Stimulated activated naive CD8-positive, alpha-beta T cell treated with anti-CD3 and anti-CD28 coated beads, Interleukin-15, amount 100 ng/mL, for 72 hours (primary cell): ENCODE data around the gene TENM4.
"Not testable (repeated sequence)": the region's sequence is repeated elsewhere in the genome, so short reads cannot be mapped to it uniquely, and the experiment has no call there.

Experiments
- ATAC-seq: fragments of 150-1000 bp; cut with Tn5 transposase; 2 replicates; pipeline ENCODE4 v1.10.0; 2021; ENCODE audit warnings: mild to moderate bottlenecking, moderate library complexity
- DNase-seq, 2 donors: peaks; one replicate each; pipeline ENCODE4 v3.0.0; 2021 to 2022
- H3K27ac Mint-ChIP-seq, 2 donors: one replicate each; pipeline ENCODE4 v1.8.0; 2022; ENCODE audit warnings: mild to moderate bottlenecking in 2 of 2, mixed read lengths in 2 of 2, moderate library complexity in 2 of 2
- H3K27me3 Mint-ChIP-seq: one replicate; pipeline ENCODE4 v1.8.0; 2022; ENCODE audit warnings: mixed read lengths
- H3K4me1 Mint-ChIP-seq: one replicate; pipeline ENCODE4 v1.8.0; 2022; ENCODE audit warnings: mild to moderate bottlenecking, mixed read lengths
- H3K4me3 Mint-ChIP-seq, 2 donors: one replicate each; pipeline ENCODE4 v1.8.0; 2022; ENCODE audit warnings: mild to moderate bottlenecking in 2 of 2, mixed read lengths in 2 of 2, moderate library complexity in 1 of 2
- H3K9me3 Mint-ChIP-seq, 2 donors: one replicate each; pipeline ENCODE4 v1.8.0; 2022; ENCODE audit warnings: mixed read lengths in 2 of 2

Gene TENM4

GRCh38 chr11:78889698-78890097 lies 551.1 kb downstream of the TENM4 start:
- Mint-ChIP-seq H3K4me1 (no peaks in the 10 kb centered on the region), H3K27me3 (peaks cover 7% of the 10 kb centered on the region), H3K4me3 (no peak overlapping the region), H3K9me3 (no peaks in the 10 kb centered on the region), H3K27ac (no peak overlapping the region)
- peak; percentile 18 for ATAC-seq
- no peak for DNase-seq

GRCh38 chr11:78886616-78887015 lies 554.2 kb downstream of the TENM4 start:
- H3K4me3 Mint-ChIP-seq: no peak overlapping the region
- H3K9me3 Mint-ChIP-seq: peaks cover 2% of the 10 kb centered on the region in 2 donors
- H3K27me3 Mint-ChIP-seq: peaks cover 7% of the 10 kb centered on the region
- no peak overlapping the region for H3K27ac Mint-ChIP-seq
- ATAC-seq (no peak), DNase-seq (no peak)
- no peaks in the 10 kb centered on the region for H3K4me1 Mint-ChIP-seq

DNA sequence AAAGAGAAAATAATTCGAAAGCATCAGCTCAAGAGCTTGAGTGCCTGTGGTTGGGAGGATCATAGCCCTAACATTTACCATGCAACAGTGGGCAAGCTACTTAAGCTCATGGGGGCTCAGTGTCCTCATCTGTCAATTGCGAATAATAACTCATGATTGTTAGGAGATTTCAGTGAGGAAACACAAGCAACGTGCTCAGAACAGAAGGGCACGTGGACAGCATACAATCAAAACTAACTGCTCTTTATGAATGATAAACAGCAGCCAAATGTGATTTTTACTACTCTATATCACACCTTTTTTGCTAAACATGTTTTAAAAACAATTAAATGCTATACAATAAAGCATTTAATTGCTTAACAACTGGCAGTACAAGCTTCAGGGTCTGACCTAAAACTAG lies 556.1 kb downstream of the TENM4 start:
- Mint-ChIP-seq H3K27ac (no peak overlapping the region), H3K4me3 (no peak overlapping the region), H3K27me3 (peaks cover 4% of the 10 kb centered on the region), H3K4me1 (no peaks in the 10 kb centered on the region), H3K9me3 (peaks cover 10% of the 10 kb centered on the region in 2 donors)
- DNase-seq (no peak), ATAC-seq (no peak)

DNA sequence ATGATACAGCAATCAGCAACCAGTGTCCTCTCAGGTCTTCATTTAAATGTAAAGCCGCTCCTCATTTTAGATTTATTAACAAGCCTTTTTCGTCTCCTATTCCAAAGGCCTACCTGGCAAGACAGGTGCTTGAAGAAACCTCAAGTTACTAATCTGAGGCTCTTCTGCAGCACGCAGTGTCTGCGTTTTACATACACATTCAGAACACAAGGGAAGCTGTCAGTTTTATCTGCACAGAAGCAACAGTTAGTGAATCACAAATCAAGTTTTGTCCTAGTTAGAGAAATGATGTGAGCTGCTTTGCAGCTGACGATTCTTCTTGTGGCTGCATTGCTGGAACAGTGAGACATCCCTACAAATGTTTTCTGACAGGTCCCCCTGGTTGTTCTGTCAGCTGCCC lies 557.3 kb downstream of the TENM4 start:
- Mint-ChIP-seq H3K4me1 (no peaks in the 10 kb centered on the region), H3K9me3 (peaks cover 10 to 17% of the 10 kb centered on the region in 2 donors)
- no peak for ATAC-seq

DNA sequence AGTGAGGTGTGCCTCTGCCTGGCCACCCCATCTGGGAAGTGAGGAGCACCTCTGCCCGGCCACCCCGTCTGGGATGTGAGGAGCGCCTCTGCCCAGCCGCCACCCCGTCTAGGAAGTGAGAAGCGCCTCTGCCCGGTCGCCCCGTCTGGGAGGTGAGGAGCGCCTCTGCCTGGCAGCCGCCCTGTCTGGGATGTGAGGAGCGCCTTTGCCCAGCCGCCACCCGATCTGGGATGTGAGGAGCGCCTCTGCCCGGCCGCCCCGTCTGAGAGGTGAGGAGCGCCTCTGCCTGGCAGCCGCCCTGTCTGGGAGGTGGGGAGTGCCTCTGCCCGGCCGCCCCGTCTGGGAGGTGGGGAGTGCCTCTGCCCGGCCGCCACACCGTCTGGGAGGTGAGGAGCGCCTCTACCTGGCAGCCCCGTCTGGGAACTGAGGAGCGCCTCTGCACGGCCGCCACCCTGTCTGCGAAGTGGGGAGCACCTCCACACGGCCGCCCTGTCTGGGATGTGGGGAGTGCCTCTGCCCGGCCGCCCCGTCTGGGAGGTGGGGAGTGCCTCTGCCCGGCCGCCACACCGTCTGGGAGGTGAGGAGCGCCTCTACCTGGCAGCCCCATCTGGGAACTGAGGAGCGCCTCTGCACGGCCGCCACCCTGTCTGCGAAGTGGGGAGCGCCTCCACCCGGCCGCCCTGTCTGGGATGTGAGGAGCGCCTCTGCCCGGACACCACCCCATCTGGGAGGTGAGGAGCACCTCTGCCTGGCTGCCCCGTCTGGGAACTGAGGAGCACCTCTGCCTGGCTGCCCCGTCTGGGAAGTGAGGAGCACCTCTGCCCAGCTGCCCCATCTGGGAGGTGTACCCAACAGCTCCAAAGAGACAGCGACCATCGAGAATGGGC lies 561.5 kb downstream of the TENM4 start:
- ATAC-seq: peak; percentile 42
- DNase-seq, H3K4me1 Mint-ChIP-seq, H3K27me3 Mint-ChIP-seq, H3K27ac Mint-ChIP-seq, H3K4me3 Mint-ChIP-seq: not testable (repeated sequence)
- H3K9me3 Mint-ChIP-seq: peaks cover 14 to 27% of the 10 kb centered on the region in 2 donors

More for the DNA sequence above, 557.3 kb downstream of the TENM4 start:
- Mint-ChIP-seq H3K27ac (no peak overlapping the region), H3K27me3 (no peaks in the 10 kb centered on the region), H3K4me3 (no peak overlapping the region)
- DNase-seq: no peak

GRCh38 chr11:78878631-78879030 lies 562.2 kb downstream of the TENM4 start:
- H3K27me3 Mint-ChIP-seq: no peaks in the 10 kb centered on the region
- no peak overlapping the region for H3K4me3 Mint-ChIP-seq
- peaks cover 14 to 27% of the 10 kb centered on the region in 2 donors for H3K9me3 Mint-ChIP-seq
- H3K27ac Mint-ChIP-seq: no peak overlapping the region
- no peak for ATAC-seq
- DNase-seq: no peak
- H3K4me1 Mint-ChIP-seq: no peaks in the 10 kb centered on the region

DNA sequence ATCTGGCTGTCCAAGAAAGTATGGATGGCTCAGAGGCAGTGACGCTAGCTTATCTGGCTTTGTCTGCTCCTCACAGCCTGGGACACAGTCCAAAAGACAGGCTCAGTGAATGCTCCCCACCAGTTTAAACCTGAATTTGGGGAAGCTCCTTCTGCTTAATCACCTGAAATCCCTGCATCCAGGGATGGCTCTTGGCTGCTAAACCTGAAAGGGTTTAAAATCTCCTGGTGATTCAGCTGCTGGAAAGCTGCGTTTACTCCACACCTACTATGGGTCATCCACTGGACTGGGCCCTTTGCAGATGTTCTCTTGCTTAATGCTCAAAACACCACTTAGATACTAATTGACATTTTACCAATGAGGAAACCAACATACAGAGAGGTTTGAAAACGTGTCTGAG lies 564.2 kb downstream of the TENM4 start:
- ATAC-seq (no peak), DNase-seq (no peak)
- Mint-ChIP-seq H3K4me1 (no peaks in the 10 kb centered on the region), H3K27me3 (no peaks in the 10 kb centered on the region), H3K4me3 (no peak overlapping the region), H3K27ac (no peak overlapping the region), H3K9me3 (peaks cover 13 to 25% of the 10 kb centered on the region in 2 donors)

GRCh38 chr11:78870655-78871054 lies 570.2 kb downstream of the TENM4 start:
- Mint-ChIP-seq H3K9me3 (no peaks in the 10 kb centered on the region), H3K4me3 (no peak overlapping the region), H3K27me3 (peaks cover 19% of the 10 kb centered on the region), H3K27ac (peak overlapping the region in 1 of 2 donors; percentile 15), H3K4me1 (no peaks in the 10 kb centered on the region)
- ATAC-seq (no peak), DNase-seq (no peak)

GRCh38 chr11:78869293-78869692 lies 571.5 kb downstream of the TENM4 start:
- ATAC-seq: no peak
- DNase-seq: no peak
- Mint-ChIP-seq H3K27ac (no peak overlapping the region), H3K27me3 (peaks cover 19% of the 10 kb centered on the region), H3K9me3 (no peaks in the 10 kb centered on the region), H3K4me3 (no peak overlapping the region), H3K4me1 (no peaks in the 10 kb centered on the region)

DNA sequence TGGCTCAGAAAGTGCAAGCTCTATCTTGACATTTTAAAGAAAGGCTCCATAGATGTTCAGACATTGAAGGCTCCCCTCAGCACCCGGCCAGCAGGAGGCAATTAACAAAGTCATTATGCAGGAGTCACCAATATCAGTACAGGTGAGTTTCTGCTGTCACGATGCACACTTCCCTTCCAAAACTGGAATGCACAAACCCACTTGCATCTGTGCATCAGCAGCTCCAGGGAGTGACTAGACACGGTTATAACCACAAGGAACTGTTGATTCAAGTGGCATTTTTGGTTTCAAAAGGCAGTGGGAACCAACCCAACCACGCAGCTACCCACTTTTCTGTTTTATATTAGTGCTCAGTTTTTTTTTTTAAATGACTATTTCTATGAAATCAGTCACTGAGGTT lies 572.3 kb downstream of the TENM4 start:
- no peaks in the 10 kb centered on the region for H3K9me3 Mint-ChIP-seq
- H3K4me3 Mint-ChIP-seq: no peak overlapping the region
- ATAC-seq: no peak
- no peak overlapping the region for H3K27ac Mint-ChIP-seq
- H3K4me1 Mint-ChIP-seq: no peaks in the 10 kb centered on the region
- peaks cover 19% of the 10 kb centered on the region for H3K27me3 Mint-ChIP-seq
- DNase-seq: no peak

DNA sequence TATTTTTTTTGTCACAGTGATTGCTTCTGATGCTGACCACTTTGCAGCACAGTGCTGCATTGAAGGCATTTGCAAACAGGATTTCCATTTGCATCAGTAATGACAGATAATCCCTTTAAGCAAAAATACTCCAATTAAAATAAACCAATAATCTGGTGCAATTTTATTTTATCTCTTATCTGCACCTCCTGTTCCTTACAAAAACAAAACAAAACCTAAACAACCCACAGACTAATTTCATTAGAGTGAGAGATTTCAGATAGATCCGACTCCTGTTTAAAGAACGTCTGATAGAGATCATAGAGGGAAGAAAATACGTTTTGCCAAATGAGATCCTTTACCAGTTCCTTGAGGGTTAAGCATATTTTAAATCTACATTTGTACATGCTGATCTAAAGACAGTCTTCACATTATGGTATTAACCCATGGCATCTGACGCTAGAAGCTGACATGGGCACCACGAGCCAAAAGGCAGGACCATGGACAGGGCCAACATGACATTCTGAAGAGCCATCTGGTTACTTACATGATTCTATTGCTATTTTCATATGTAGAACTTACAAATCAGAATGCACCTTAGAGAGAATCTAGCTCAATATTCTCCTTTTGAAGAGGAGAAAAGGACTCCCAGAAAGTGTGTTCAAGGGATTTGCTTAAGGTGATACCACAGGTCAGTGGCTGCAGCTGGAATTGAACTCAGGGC lies 580.0 kb downstream of the TENM4 start:
- H3K4me3 Mint-ChIP-seq: no peak overlapping the region
- H3K27me3 Mint-ChIP-seq: peaks cover 15% of the 10 kb centered on the region
- no peaks in the 10 kb centered on the region for H3K9me3 Mint-ChIP-seq
- H3K27ac Mint-ChIP-seq: no peak overlapping the region
- DNase-seq (no peak), ATAC-seq (no peak)
- no peaks in the 10 kb centered on the region for H3K4me1 Mint-ChIP-seq

- H3K4me3 Mint-ChIP-seq: no peak overlapping the region
- H3K4me1 Mint-ChIP-seq: no peaks in the 10 kb centered on the region
- ATAC-seq (no peak), DNase-seq (no peak)
- no peak overlapping the region for H3K27ac Mint-ChIP-seq
- peaks cover 23% of the 10 kb centered on the region for H3K27me3 Mint-ChIP-seq
- no peaks in the 10 kb centered on the region for H3K9me3 Mint-ChIP-seq
Observed at GRCh38 chr11:78857688-78858087, 583.1 kb downstream of the TENM4 start.

- Mint-ChIP-seq H3K27ac (no peak overlapping the region), H3K4me1 (no peaks in the 10 kb centered on the region), H3K27me3 (peaks cover 23% of the 10 kb centered on the region), H3K4me3 (no peak overlapping the region), H3K9me3 (no peaks in the 10 kb centered on the region)
- DNase-seq (no peak), ATAC-seq (no peak)
Observed at GRCh38 chr11:78856211-78856610, 584.6 kb downstream of the TENM4 start.

DNA sequence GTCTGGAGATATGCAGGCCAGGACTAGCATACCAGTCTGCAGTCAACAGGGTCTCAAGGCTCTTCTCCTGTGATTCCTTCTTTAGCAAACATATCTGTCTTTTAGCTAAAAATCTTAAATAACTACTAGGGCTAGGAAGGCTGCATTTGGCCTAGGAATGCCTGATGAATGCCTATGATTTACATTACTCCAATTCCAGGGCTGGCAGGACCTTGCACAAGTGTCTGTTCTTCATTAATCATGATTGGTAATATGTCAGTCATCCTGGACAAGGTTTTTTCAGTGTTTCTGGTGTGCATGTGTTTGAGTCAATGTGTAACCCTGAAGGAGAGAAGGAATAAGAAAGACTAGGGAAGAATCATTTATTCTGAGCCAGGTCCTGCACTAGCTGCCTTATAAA lies 585.7 kb downstream of the TENM4 start:
- no peak for ATAC-seq
- Mint-ChIP-seq H3K9me3 (no peaks in the 10 kb centered on the region), H3K4me3 (no peak overlapping the region), H3K4me1 (no peaks in the 10 kb centered on the region), H3K27me3 (peaks cover 16% of the 10 kb centered on the region), H3K27ac (no peak overlapping the region)
- no peak for DNase-seq

GRCh38 chr11:78853521-78853920 lies 587.3 kb downstream of the TENM4 start:
- H3K9me3 Mint-ChIP-seq: no peaks in the 10 kb centered on the region
- H3K27me3 Mint-ChIP-seq: peaks cover 19% of the 10 kb centered on the region
- DNase-seq: no peak
- no peak for ATAC-seq
- H3K4me3 Mint-ChIP-seq: no peak overlapping the region
- H3K4me1 Mint-ChIP-seq: no peaks in the 10 kb centered on the region
- H3K27ac Mint-ChIP-seq: no peak overlapping the region

- no peak overlapping the region for H3K4me3 Mint-ChIP-seq
- no peak for DNase-seq
- no peak for ATAC-seq
Observed at GRCh38 chr11:78851878-78852586, 588.8 kb downstream of the TENM4 start.

More at GRCh38 chr11:78851878-78852586, 588.8 kb downstream of the TENM4 start:
- H3K9me3 Mint-ChIP-seq: no peaks in the 10 kb centered on the region
- H3K4me1 Mint-ChIP-seq: no peaks in the 10 kb centered on the region
- no peak overlapping the region for H3K27ac Mint-ChIP-seq
- peaks cover 18% of the 10 kb centered on the region for H3K27me3 Mint-ChIP-seq
